GM19463 (cell line): ENCODE measurements around the gene DAPP1.
A peak's percentile ranks its signal among the peaks of the same experiment; 100 is the strongest.
"Not testable (repeated sequence)": the region's sequence is repeated elsewhere in the genome, so short reads cannot be mapped to it uniquely, and the experiment has no call there.

ENCODE experiments used
- ATAC-seq: cut with Tn5 transposase; IDR thresholded peaks from one replicate; pipeline ENCODE4 v1.9.1; 2021; ENCODE audit warnings: mild to moderate bottlenecking, moderate library complexity; ENCODE audit not compliant: unreplicated experiment

The DAPP1 gene

GRCh38 chr4:99822734-99823133 is 6.1 kb downstream of the DAPP1 start:
- no peak for ATAC-seq

GRCh38 chr4:99824070-99824599 is 7.5 kb downstream of the DAPP1 start:
- no peak for ATAC-seq

GRCh38 chr4:99825272-99825671 is 8.6 kb downstream of the DAPP1 start:
- no peak for ATAC-seq

GRCh38 chr4:99826016-99826415 is 9.4 kb downstream of the DAPP1 start:
- no peak for ATAC-seq

GRCh38 chr4:99827454-99827853 is 10.8 kb downstream of the DAPP1 start:
- ATAC-seq: no peak

- no peak for ATAC-seq
Observed at GRCh38 chr4:99827857-99828256, 11.2 kb downstream of the DAPP1 start.

- no peak for ATAC-seq
Observed at GRCh38 chr4:99828477-99828876, 11.8 kb downstream of the DAPP1 start.

GRCh38 chr4:99830051-99830450 is 13.4 kb downstream of the DAPP1 start:
- not testable (repeated sequence) for ATAC-seq

GRCh38 chr4:99832321-99832720 is 15.7 kb downstream of the DAPP1 start:
- no peak for ATAC-seq

GRCh38 chr4:99832758-99833157 is 16.1 kb downstream of the DAPP1 start:
- no peak for ATAC-seq

- no peak for ATAC-seq
Observed at GRCh38 chr4:99833756-99834155, 17.1 kb downstream of the DAPP1 start.

- no peak for ATAC-seq
Observed at GRCh38 chr4:99834569-99834968, 17.9 kb downstream of the DAPP1 start.

- ATAC-seq: no peak
Observed at GRCh38 chr4:99835942-99836341, 19.3 kb downstream of the DAPP1 start.

- no peak for ATAC-seq
Observed at GRCh38 chr4:99838927-99839326, 22.3 kb downstream of the DAPP1 start.

GRCh38 chr4:99841129-99841528 is 24.5 kb downstream of the DAPP1 start:
- no peak for ATAC-seq

- ATAC-seq: no peak
Observed at GRCh38 chr4:99843413-99843812, 26.8 kb downstream of the DAPP1 start.

GRCh38 chr4:99844048-99844447 is 27.4 kb downstream of the DAPP1 start:
- no peak for ATAC-seq

GRCh38 chr4:99845179-99845578 is 28.6 kb downstream of the DAPP1 start:
- no peak for ATAC-seq

GRCh38 chr4:99845708-99846469 is 29.3 kb downstream of the DAPP1 start:
- ATAC-seq: no peak

- ATAC-seq: no peak
Observed at GRCh38 chr4:99846891-99847290, 30.3 kb downstream of the DAPP1 start.

GRCh38 chr4:99847362-99847976 is 30.8 kb downstream of the DAPP1 start:
- ATAC-seq: peak; percentile 54

GRCh38 chr4:99848591-99849001 is 32.0 kb downstream of the DAPP1 start:
- ATAC-seq: peak; percentile 34
